HG03575 (cell line): ENCODE results near the gene TEX2.
"Not testable (repeated sequence)": the region's sequence is repeated elsewhere in the genome, so short reads cannot be mapped to it uniquely, and the experiment has no call there.

Experiments used
- ATAC-seq: cut with Tn5 transposase; IDR thresholded peaks from one replicate; pipeline ENCODE4 v1.9.1; 2021; ENCODE audit not compliant: unreplicated experiment, insufficient number of reproducible peaks, low FRiP score; ENCODE audit errors: extremely low read depth

The TEX2 gene

DNA sequence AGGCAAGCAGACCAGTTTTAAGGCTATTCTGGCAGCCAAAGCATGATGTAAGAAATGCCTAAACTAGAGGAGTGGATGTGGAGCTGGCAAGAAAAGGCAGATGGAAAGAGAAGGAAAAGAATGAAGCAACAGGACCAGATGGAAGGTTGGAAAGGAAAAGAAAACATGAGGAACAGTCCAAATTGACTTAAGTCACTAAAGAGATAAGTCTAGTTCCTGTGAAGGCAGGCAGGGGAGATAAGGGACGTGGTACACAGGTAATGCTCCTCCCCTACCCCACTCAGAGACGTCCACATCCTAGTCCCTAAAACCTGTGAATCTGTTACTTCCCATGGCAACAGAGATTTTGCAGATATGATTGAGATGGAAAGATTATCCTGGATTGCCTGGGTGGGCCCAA is 43.5 kb downstream of the TEX2 start:
- ATAC-seq: no peak

DNA sequence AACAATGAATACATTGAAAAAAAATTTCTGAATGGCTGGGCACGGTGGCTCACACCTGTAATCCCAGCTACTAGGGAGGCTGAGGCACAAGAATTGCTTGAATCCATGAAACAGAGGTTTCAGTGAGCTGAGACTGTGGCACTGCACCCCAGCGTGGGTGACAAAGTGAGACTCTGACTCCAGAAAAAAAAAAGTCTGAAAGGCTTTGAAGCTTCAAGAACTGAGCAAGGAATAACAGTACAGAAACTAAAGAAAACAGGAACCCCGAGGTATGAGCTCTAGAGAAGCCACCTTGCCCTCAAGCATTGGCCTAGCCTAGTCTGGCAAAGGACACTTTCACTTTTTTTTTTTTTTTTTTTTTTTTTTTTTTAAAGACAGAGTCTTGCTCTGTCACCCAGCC is 45.0 kb downstream of the TEX2 start:
- no peak for ATAC-seq

DNA sequence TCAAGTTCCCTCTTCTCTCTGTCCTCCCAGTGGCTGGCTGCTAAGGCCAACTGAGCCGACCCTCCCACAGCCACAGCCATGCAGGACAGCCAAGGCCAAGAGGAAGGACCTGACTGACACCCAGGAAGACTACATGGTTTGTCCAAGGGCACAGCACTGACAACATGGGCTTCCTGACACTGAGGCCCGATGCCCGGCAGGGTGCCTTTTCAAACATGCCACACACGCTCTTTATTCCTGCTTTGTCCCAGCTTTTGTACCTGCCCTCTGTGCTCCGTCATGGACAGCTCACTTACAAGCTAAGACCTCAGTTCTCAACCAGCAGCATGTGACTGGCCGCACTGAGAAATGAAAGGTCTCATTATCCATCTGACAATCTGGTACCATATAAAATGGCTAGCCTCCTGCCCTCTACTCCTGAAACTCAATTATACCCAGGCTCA is 45.8 kb downstream of the TEX2 start:
- no peak for ATAC-seq

DNA sequence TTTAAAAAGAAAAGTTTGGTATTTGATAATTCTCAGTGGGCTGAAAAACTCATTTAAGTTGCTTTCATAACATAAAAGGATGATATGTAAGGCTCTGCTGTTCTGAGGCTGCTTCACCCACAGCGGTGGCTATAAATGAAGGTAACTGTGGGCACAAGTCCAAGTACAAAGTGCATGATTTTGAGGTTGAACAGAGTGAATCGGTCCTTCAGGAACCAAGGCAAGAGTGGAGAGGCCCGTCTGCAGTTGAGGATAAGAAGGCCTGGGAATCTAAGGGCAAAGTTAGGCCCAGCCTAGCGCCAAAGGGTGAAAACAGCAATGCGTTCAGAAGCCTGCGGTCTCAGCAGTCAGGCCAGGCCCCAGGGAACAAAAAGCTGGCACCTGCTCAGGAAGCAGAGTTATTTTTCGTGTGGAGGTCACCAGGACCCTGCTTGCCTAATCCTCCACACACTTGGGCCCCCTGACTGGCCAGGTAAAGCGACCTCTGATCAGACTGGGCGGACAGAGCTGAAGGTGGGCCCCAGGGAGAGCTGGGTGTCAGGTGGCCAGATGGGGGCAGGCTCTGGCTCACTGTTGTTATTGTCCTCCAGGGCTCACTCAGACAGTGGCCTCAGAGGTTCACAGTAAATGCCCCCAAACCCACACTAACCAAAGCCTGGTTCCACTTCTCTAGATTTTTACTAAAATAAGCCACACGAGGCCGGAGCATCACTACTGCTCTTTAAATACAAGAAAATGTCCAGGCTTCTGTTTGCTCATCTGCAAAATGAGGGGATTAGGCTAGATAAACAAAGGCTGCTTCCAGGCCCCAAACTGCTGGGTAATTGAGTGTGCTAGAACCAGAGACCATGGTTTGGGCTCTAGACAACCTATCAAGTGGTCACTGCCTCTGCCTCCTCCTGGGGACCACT is 46.5 kb downstream of the TEX2 start:
- no peak for ATAC-seq

DNA sequence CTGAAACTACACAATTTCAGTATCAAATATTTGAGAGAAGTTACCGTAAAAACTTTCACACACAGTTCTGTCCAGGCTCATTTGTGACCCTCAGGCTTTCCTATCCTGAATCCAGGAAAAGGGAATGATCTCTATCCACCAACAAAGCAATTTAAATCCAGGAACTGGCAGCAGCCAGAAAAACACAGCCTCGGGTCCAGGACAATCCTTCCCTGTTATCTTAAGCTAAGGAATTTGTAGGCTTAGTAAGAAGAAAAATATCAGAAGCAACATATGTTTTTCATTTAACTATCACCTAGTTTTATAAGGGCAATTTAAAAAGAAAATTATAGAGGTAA is 47.1 kb downstream of the TEX2 start:
- no peak for ATAC-seq

DNA sequence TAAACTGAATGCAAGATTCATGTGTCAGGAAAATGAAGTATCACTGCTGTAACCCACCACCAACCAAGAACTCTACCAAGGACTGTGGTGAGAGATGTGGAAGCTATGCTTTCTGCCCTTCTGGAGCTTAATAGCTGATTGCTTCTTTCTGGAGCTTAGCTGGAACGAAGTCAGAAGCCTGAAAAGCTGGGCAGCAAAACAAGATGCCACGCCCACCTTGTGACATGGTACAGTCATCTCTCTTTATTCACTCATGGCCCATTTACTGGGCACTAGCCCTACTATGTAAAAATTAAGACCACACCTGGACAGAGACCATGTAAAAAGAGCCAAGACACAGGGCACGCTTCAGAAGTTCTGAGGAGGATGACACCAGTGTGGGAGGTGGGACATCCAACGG is 48.1 kb downstream of the TEX2 start:
- ATAC-seq: no peak

DNA sequence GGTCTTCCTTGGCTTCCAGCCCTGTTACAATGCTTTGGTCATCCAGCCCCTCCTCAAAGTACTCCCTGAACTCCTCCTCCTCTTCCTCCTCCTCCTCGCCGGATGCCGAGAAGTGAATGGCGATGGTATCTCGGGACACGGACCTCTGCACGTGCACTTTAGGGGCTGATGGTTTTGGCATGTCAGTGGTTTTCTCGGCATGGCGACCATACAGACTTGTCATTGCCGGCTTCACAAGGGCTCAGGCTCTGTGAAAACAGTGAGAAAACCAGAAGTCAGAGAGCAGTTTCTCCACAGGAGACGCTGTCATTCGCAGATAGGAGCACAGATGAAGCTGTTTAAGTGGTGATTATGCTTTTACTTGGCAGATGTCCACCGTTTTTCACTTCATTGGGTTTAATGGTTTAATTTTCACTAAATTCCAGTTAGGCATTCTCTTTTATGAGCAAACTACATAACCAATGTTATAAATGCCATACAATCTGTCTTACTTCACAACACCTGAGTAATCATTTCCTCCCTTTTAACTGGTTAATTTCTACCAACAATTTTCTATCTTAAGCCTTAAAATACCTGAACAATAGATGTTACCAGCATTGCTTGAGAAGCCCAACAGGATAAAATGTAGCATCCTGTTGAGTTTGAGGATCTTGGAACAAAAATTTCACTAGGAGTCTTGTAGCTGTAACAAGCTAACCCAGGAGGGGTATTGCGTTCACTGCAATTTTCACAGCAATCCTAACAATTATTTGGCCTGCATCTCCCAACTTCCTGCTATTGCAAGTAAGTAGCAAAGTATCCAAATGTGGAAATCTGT is 48.9 kb downstream of the TEX2 start:
- ATAC-seq: no peak

DNA sequence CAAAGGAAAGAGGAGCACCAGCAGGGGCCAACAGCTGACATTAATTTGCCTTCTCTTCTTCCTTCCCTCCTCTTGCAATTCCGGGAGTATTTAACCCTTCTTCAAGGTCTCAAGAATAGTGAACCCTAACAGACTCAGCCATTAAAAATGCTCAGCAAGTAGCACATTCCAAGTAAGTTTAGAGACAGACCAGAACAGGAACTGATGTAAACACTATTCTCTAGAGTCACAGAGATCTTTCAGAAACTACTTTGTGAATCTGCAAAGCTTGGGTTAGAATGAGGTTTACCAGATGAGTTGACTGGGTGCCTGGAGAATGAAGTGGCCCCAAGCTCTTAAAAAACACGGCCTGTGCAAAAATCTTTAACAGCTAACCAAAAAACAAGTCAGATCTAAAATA is 50.9 kb downstream of the TEX2 start:
- ATAC-seq: no peak

DNA sequence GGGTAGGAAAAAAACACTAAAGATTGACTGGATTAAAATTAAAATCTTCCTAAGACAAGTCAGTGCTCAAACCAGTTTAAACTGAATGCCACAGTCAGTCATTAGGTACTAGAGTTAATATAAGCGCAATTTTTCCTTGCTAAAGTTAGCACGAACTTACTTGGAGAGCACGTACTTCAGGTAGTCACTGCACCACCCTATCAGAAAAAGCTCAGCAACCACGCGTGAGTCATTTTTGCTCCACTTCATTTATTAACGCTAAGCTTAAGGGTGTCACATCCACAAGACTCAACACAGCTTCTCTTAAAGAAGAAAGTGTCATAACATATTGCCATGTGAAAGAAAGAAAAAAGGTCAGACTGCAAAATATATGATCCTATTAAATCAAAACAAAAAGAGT is 53.1 kb downstream of the TEX2 start:
- ATAC-seq: no peak

DNA sequence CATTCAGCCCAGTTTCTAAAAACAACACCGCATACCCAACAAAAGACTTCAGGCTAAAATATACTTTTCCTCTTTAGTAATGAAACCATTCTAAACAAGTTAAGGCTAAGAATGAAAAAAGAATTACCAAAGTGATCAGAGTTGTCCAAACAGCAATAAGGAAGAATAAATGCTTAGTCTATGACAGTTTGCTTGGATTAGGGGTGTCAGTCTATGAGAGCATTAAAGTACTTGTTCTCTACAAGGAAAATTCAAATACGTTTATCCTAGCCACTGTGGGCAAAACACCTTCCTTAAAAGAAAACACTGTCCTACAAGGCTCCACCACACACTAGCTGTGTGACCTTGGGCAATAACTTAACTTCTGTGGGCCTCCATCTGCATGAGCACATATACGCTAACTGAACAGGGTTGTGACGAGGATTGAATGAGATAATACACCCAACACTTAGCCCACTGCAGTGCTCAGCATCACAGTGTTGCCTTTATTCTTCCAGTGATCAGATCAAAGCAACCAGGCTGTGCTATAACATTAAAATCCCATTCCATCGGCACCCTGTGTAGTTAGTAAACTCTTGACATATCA is 53.6 kb downstream of the TEX2 start:
- no peak for ATAC-seq

DNA sequence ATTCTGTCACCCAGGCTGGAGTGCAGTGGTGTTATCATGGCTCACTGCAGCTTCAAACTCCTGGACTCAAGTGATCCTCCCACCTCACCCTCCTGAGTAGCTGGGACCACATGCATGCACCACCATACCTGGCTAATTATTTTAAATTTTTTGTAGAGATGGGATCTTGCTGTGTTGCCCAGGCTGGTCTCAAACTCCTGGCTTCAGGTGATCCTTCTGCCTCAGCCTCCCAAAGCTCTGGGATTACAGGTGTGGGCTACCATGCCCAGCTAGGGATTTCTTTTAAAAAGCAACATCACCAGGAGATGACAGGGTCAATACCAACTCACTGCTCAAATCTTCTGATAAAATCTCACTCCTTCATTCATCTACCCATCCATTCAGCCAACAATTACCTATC is 54.4 kb downstream of the TEX2 start:
- not testable (repeated sequence) for ATAC-seq

DNA sequence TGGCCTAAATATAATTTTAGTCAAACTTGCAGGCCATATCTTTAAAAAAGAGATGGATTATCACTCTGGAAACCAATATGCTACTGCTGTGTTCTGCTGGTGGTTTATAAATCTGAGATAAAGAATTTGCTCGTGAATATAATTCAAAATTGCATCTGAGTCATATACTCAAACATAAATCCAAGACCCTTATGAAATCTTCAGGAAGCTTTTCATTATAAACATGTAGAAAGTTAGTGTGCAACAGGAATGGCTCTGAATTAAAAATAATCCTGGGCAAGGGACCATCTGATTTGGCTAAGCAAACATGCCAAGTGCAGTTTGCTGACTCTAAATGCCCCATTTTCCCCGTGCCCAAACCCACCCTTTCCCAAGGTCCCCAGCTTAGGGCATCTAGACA is 57.3 kb downstream of the TEX2 start:
- no peak for ATAC-seq

DNA sequence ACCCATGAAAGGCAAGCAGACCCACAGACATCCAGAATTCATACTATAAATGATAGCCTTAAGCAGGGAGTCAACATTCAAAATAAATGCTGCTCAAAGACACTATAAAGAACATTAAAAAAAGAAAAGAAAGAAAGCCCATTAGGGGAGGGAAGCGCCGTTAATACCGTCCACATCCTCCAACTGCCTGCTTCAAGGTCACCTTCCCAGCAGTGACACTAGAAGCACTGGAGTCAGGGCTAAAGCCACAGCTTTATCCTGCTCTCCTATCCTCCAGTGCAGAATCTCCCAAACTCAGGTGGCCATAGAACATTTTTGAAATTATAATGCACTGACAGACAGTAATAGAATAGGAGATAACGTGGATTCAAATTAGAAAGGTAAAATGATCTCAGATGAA is 59.4 kb downstream of the TEX2 start:
- ATAC-seq: no peak

DNA sequence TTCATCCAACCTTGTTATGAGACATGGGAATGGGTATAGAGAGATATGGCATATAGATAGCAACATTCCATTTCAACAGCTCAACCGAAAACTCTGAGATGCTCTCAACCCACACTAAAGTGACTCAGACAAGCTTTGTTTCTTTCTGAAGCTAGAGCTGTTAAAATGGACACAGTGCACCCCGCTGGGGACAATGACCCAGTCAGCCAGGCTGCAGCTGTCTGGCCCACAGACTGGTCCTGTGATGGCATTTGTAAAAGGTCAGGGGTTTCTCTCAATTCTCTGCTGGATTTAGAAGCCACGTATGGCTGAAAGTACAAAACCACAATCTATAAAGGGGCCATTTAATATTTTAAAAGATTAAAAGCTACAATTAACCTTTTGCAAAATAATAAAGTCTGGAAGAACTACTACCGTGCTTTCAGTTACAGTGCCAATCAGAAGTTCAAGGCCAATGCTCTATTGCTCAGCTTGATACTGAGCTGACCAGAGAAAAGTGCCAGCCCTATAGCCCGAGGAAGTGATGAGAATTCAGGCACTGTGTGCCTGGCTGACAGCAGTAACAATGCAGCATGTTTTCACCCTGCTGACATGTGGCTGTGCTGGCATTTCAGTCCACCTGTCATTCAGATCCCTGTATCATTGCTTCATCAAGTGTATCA is 60.2 kb downstream of the TEX2 start:
- no peak for ATAC-seq

DNA sequence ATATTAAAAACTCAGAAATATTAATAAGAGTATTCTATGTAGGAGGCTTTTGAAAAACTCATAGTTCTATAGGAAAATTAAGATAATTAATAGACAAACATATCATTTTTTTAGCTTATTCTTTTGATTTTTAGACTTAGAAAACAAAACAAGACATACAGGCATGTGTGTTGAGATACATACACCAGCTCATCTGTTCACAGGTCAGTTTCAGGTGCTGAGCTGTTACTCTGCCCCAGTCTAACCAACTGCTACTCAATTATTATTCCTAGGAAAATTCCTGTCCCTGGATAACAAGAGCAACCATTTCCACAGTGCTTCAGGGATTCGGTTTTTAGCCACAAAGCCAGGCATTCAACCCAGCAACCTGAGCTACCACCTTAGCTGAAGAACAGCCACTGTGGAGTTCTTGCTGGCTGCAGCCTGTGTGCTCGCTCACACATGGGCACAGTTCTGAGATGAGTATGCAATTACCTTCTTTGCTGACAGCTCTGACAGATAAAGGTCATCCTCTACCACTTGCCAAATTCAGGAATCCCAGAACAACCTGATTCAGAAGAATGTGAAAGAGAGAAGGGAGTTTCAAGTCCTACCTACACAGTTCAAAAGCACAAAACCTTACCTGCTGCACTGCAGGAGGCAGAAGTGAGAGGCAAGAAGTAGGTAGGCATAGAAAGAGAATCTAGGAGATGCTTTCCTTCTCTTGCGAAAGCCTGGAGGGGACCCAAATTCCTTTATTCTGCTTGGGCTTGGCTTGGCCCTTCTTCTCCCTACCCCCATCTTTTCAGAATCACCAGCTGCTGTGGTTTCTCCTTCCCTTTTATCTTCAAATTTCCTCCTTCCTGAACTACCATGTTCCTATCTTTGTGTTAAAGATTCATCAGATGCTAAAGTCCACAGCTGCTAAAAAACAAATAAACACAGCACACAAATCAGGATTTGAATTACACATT is 62.7 kb downstream of the TEX2 start:
- ATAC-seq: no peak

DNA sequence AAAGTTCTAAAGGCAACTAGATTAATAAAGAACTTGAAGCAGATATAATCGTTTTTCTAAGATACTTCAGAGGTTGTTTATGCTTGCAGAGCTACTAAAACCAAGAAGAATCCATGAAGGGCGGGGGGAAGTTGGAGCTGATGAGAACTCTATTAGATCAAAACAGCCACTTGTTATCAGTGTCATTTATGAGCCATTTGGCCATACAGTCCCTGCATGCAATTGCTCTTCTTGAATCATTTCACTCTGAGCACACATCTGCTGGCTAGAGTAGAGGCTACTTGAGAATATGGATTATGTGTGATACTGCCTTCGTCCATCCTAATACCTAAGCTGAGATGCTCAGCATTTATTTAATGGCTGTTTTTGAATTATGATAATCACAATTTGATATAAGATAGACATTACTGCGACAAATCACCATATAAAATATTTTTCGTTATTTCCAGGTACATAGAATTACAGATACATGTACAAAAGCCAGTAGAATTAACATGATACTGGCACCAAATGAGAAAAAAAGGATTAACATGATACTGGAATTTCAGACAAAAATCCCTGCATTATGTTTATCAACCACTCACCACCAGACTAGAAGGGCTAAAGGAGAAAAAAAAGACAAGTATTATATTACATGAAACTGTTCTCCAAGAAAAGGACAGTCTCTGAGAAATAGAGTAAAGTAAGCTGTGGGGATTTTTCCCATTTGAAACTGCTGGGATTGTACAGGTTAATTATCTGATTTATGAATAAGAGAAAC is 64.5 kb downstream of the TEX2 start:
- no peak for ATAC-seq

DNA sequence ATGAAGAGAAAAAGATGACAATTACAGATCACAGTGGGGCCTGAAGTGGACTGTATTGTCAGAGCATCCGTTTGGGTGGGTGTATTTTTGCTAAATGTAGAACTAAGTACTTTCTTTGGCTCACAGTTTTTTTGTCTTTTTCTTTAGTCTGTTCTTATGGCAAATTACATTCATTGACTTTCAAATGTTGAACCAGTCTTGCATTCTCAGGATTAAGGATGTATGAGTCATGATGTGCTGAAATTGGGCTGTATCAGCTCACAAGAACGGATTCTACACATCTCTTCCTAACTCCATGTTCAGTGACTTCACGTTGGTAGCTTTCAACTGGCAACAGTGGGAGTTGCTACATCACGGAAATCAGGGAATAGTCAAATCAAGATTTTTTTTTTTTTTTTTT is 66.5 kb downstream of the TEX2 start:
- no peak for ATAC-seq

DNA sequence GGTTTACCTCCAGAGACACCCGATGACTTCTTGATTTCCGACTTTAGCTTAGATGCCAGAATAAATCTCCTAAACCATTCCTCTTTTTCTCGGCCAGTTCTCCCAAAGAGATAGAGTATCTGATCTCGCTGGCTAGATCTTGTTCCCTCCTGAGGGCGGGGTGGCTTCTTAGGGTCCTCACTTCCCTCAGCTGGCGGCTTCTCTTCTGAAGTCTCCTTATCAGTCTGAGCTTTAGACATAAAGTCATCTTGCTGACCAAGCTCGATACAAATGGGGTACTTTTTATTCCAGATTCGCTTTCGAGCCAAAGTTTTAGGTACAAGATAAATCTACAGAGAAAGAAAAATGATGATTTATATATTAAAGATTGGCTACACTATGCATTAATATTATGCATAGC is 69.5 kb downstream of the TEX2 start:
- no peak for ATAC-seq
